Gastroesophageal sphincter (tissue), 4 donors: Measurements from ENCODE around the gene PARN. TPM values are rescaled to one million over a fixed set of nuclear protein-coding genes. Genes with fewer than 3 reads are reported as not detected.
"Not testable (repeated sequence)": the region's sequence is repeated elsewhere in the genome, so short reads cannot be mapped to it uniquely, and the experiment has no call there.

Experiments
- ATAC-seq: fragments of 150-250 bp; one replicate; pipeline ENCODE4 v1.9.1; 2016; ENCODE audit warnings: mild to moderate bottlenecking, moderate library complexity
- H3K27ac ChIP-seq, 4 donors: fragments of 200-600 bp; sonication (generic) in 3 of 4; 1 replicate in 3 of 4; 2 replicates in 1 of 4; pipeline ENCODE4 v1.5.1; 2016 to 2019
- H3K27me3 ChIP-seq: fragments of 200-600 bp; sonication (generic); one replicate; pipeline ENCODE4 v1.5.1; 2019
- H3K36me3 ChIP-seq, 2 donors: fragments of 200-600 bp; sonication (generic); one replicate each; pipeline ENCODE4 v1.5.1; 2019; ENCODE audit warnings: control low read depth in 1 of 2
- H3K4me1 ChIP-seq, 3 donors: fragments of 200-600 bp; sonication (generic); 1 replicate in 2 of 3; 2 replicates in 1 of 3; pipeline ENCODE4 v1.5.1; 2016 to 2019; ENCODE audit warnings: control low read depth in 2 of 3
- H3K4me3 ChIP-seq, 2 donors: fragments of 200-600 bp; sonication (generic); one replicate each; pipeline ENCODE4 v1.5.1; 2019; ENCODE audit warnings: mild to moderate bottlenecking in 1 of 2, moderate library complexity in 1 of 2
- H3K9me3 ChIP-seq, 3 donors: fragments of 200-600 bp; sonication (generic); one replicate each; pipeline ENCODE4 v1.5.1; 2017 to 2019; ENCODE audit warnings: control low read depth in 2 of 3
- EP300 ChIP-seq: sonication (generic); formaldehyde crosslinking; IDR thresholded peaks from one replicate; pipeline ENCODE4 v1.6.1; 2017; ENCODE audit warnings: antibody characterized with exemption, mild to moderate bottlenecking
- POLR2A ChIP-seq, 2 donors: fragments of 450-650 bp; IDR thresholded peaks; one replicate each; pipeline ENCODE4 v1.6.1; 2017; ENCODE audit warnings: antibody characterized with exemption in 2 of 2, mild to moderate bottlenecking in 2 of 2, moderate library complexity in 1 of 2
- POLR2AphosphoS5 ChIP-seq: sonication (generic); formaldehyde crosslinking; IDR thresholded peaks from one replicate; pipeline ENCODE4 v1.6.1; 2017; ENCODE audit warnings: antibody characterized with exemption
- WGBS, 2 donors: methylation state at CpG; one replicate each; pipeline ENCODE4 v1.1.5; 2018; ENCODE audit warnings: low coverage in 1 of 2; 5-methylcytosine and 5-hydroxymethylcytosine counted together
- total RNA-seq, 4 donors: library from RNA; depleted of rRNA; stranded (reverse); fragments of >200 nt; gene quantifications; one replicate each; pipeline ENCODE4 v1.1.0, GENCODE V29; 2016
- TF ChIP-seq, protein P1 (sequence below), 4 experiments: fragments of 200-600 bp in 2 of 4; fragments of 450-650 bp in 2 of 4; sonication (generic) in 1 of 4; IDR thresholded peaks; one replicate each; pipeline ENCODE4 v1.5.1; 2017 to 2019; ENCODE audit warnings: antibody characterized with exemption in 4 of 4, mild to moderate bottlenecking in 2 of 4, moderate library complexity in 2 of 4

Gene PARN
- total RNA-seq, 4 donors from 2014 or later, result 34.9 to 49.7 (median 40.0) TPM

GRCh38 chr16:14586637-14587305 is 43.3 kb downstream of the PARN start:
- H3K27me3 ChIP-seq, result no peaks in the 10 kb centered on the region
- WGBS, 2 donors, result 62 to 69% methylated on average over 3 of the region's 3 CpGs
- H3K4me1 ChIP-seq, result no peaks in the 10 kb centered on the region
- H3K36me3 ChIP-seq, result peaks cover 0 to 96% of the 10 kb centered on the region in 2 donors
- TF ChIP-seq POLR2AphosphoS5 (no peak), EP300 (no peak), POLR2A (IDR thresholded peaks at IDR 0.05) (no peak)
- TF ChIP-seq, protein P1, sequence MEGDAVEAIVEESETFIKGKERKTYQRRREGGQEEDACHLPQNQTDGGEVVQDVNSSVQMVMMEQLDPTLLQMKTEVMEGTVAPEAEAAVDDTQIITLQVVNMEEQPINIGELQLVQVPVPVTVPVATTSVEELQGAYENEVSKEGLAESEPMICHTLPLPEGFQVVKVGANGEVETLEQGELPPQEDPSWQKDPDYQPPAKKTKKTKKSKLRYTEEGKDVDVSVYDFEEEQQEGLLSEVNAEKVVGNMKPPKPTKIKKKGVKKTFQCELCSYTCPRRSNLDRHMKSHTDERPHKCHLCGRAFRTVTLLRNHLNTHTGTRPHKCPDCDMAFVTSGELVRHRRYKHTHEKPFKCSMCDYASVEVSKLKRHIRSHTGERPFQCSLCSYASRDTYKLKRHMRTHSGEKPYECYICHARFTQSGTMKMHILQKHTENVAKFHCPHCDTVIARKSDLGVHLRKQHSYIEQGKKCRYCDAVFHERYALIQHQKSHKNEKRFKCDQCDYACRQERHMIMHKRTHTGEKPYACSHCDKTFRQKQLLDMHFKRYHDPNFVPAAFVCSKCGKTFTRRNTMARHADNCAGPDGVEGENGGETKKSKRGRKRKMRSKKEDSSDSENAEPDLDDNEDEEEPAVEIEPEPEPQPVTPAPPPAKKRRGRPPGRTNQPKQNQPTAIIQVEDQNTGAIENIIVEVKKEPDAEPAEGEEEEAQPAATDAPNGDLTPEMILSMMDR (IDR thresholded peaks at IDR 0.05), result no peak
- no peak overlapping the region for H3K4me3 ChIP-seq
- no peak overlapping the region for H3K27ac ChIP-seq
- no peaks in the 10 kb centered on the region for H3K9me3 ChIP-seq
- no peak for ATAC-seq

DNA sequence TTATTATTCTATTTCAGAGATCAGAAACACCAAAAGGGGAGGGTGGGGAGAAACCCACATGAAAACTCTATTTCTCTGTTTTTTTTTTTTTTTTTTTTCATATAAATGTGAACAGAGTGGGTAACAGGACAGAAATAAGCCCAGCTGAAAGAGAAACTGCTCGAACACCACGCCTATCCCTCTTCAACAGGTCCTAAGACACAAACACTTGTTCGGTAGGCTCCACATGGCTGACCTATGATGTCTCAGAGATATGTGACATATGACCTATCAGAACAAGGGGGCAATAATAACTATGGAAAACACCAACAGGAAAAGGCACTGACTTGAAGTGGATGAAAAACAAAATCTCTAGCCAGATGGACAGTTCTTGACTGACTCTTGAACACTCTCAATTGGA is 44.8 kb downstream of the PARN start:
- H3K36me3 ChIP-seq, result peaks cover 0 to 96% of the 10 kb centered on the region in 2 donors
- ATAC-seq, result no peak

GRCh38 chr16:14580926-14581325 is 49.1 kb downstream of the PARN start:
- peaks cover 0 to 100% of the 10 kb centered on the region in 2 donors for H3K36me3 ChIP-seq
- not testable (repeated sequence) for H3K27me3 ChIP-seq, H3K27ac ChIP-seq, ATAC-seq, H3K9me3 ChIP-seq, H3K4me3 ChIP-seq, H3K4me1 ChIP-seq
- 80 to 95% methylated on average over 1 to 3 of the region's 3 CpGs for WGBS, 2 donors

More for the DNA sequence above, 44.8 kb downstream of the PARN start:
- no peaks in the 10 kb centered on the region for H3K27me3 ChIP-seq
- H3K4me1 ChIP-seq, result no peaks in the 10 kb centered on the region
- 100% methylated on average over 3 of the region's 3 CpGs for WGBS, 2 donors
- no peaks in the 10 kb centered on the region for H3K9me3 ChIP-seq
- H3K4me3 ChIP-seq, result no peak overlapping the region
- no peak overlapping the region for H3K27ac ChIP-seq
- no peak for TF ChIP-seq POLR2A (IDR thresholded peaks at IDR 0.05)
- no peak for TF ChIP-seq POLR2AphosphoS5
- TF ChIP-seq, protein P1 (IDR thresholded peaks at IDR 0.05), result no peak
- TF ChIP-seq EP300, result no peak

- TF ChIP-seq POLR2AphosphoS5, result no peak
- TF ChIP-seq POLR2A (IDR thresholded peaks at IDR 0.05), result no peak
- no peak for TF ChIP-seq EP300
- TF ChIP-seq, protein P1 (IDR thresholded peaks at IDR 0.05), result no peak
- no peak for ATAC-seq
- Histone ChIP-seq H3K9me3 (no peaks in the 10 kb centered on the region), H3K27ac (no peak overlapping the region), H3K27me3 (no peaks in the 10 kb centered on the region), H3K4me3 (no peak overlapping the region), H3K36me3 (peaks cover 0 to 100% of the 10 kb centered on the region in 2 donors), H3K4me1 (no peaks in the 10 kb centered on the region)
- 87 to 92% methylated on average over 2 of the region's 2 CpGs for WGBS, 2 donors
Observed at GRCh38 chr16:14579266-14579665, 50.8 kb downstream of the PARN start.

DNA sequence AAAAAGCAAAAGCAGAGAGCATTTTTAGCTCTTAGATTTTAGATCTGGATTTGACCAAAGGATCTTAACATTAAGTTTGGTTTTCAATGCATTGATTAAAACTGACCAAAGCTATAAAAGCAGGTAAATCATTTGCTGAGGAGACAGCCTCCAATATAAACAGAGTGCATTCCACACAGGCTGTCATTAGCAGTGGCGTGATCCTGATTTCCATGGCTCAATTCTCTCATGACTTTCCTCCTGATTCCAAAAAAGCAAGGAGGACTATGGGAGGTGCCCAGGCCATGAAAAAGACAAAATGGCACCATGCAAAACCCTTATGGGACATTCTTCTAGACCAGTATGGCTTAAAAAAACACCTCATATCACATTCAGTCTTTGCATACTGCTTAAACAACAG is 53.5 kb downstream of the PARN start:
- H3K36me3 ChIP-seq, result peaks cover 0 to 91% of the 10 kb centered on the region in 2 donors
- 100% methylated on average over 1 of the region's 1 CpG for WGBS, 2 donors
- no peak for TF ChIP-seq POLR2AphosphoS5

DNA sequence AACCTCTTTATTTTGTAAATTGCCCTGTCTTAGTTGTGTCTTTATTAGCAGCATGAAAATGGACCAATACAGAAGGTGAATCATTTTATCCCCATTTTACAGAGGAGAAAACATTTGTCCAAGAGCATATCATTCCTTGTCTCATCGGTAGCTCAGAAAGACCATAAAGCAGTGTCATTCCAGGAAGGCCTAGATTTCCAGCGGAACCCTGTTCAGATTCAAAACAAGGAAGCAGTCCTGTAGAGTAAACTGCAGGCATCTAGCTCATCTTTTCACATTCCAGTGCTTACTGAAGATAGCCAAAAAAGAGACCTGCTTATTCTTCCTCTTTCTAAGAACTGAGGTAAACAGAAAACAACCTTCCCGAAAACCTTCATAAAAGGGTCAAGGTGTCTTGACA is 54.0 kb downstream of the PARN start:
- no peak for ATAC-seq
- Histone ChIP-seq H3K4me1 (no peaks in the 10 kb centered on the region), H3K36me3 (peaks cover 0 to 86% of the 10 kb centered on the region in 2 donors), H3K27me3 (no peaks in the 10 kb centered on the region), H3K4me3 (no peak overlapping the region), H3K27ac (no peak overlapping the region), H3K9me3 (no peaks in the 10 kb centered on the region)
- WGBS, 2 donors, result 92 to 93% methylated on average over 3 of the region's 3 CpGs
- TF ChIP-seq EP300 (no peak), POLR2A (IDR thresholded peaks at IDR 0.05) (no peak), POLR2AphosphoS5 (no peak)
- TF ChIP-seq, protein P1 (IDR thresholded peaks at IDR 0.05), result no peak

More for the DNA sequence above, 53.5 kb downstream of the PARN start:
- H3K4me3 ChIP-seq, result no peak overlapping the region
- H3K4me1 ChIP-seq, result no peaks in the 10 kb centered on the region
- no peaks in the 10 kb centered on the region for H3K27me3 ChIP-seq
- no peak for ATAC-seq
- H3K9me3 ChIP-seq, result no peaks in the 10 kb centered on the region
- no peak overlapping the region for H3K27ac ChIP-seq

GRCh38 chr16:14574698-14575415 is 55.2 kb downstream of the PARN start:
- WGBS, 2 donors, result 100% methylated on average over 1 to 4 of the region's 4 CpGs
- not testable (repeated sequence) for ATAC-seq, H3K27me3 ChIP-seq, H3K4me3 ChIP-seq, H3K27ac ChIP-seq, H3K4me1 ChIP-seq, H3K9me3 ChIP-seq
- peaks cover 0 to 81% of the 10 kb centered on the region in 2 donors for H3K36me3 ChIP-seq
